Subcutaneous abdominal adipose tissue (tissue), 5 donors: ENCODE measurements around the gene PEMT.

Experiments
- H3K27ac ChIP-seq: one replicate; pipeline ENCODE4 v1.7.0; 2013; ENCODE audit warnings: low read depth, mild to moderate bottlenecking, inconsistent platforms, low read length, moderate library complexity
- H3K27me3 ChIP-seq, 5 donors: one replicate each; pipeline ENCODE4 v1.7.0; 2013; ENCODE audit warnings: low read length in 5 of 5, inconsistent platforms in 1 of 5; ENCODE audit not compliant: control insufficient read depth in 5 of 5, insufficient read depth in 4 of 5
- H3K36me3 ChIP-seq, 5 donors: one replicate each; pipeline ENCODE4 v1.7.0; 2013; ENCODE audit warnings: low read length in 5 of 5; ENCODE audit not compliant: control insufficient read depth in 5 of 5, insufficient read depth in 5 of 5
- H3K4me1 ChIP-seq, 5 donors: one replicate each; pipeline ENCODE4 v1.7.0; 2013; ENCODE audit warnings: low read length in 5 of 5, mild to moderate bottlenecking in 3 of 5, moderate library complexity in 1 of 5; ENCODE audit not compliant: control insufficient read depth in 5 of 5, insufficient read depth in 5 of 5
- H3K4me3 ChIP-seq, 5 donors: one replicate each; pipeline ENCODE4 v1.7.0; 2013; ENCODE audit warnings: low read length in 5 of 5, low read depth in 1 of 5
- H3K9ac ChIP-seq, 5 donors: one replicate each; pipeline ENCODE4 v1.7.0; 2013; ENCODE audit warnings: low read length in 5 of 5, mild to moderate bottlenecking in 4 of 5, moderate library complexity in 3 of 5
- H3K9me3 ChIP-seq, 5 donors: one replicate each; pipeline ENCODE4 v1.7.0; 2013; ENCODE audit warnings: low read length in 5 of 5; ENCODE audit not compliant: control insufficient read depth in 5 of 5
- donor health status: healthy.
- donor health status: healthy.
- donor health status: healthy.
- donor health status: healthy.
- donor health status: healthy.

Gene PEMT

GRCh38 chr17:17626840-17627239 lies 35.3 kb upstream of the PEMT start:
- Histone ChIP-seq H3K4me1 (peaks cover 0 to 6% (median 0%) of the 10 kb centered on the region in 5 donors), H3K27ac (no peak overlapping the region), H3K36me3 (no peaks in the 10 kb centered on the region), H3K9me3 (no peaks in the 10 kb centered on the region), H3K27me3 (peaks cover 0 to 4% (median 0%) of the 10 kb centered on the region in 5 donors), H3K9ac (no peak overlapping the region), H3K4me3 (no peak overlapping the region)

GRCh38 chr17:17626151-17626805 lies 34.8 kb upstream of the PEMT start:
- no peak overlapping the region for H3K27ac ChIP-seq
- H3K4me1 ChIP-seq: peaks cover 0 to 6% (median 0%) of the 10 kb centered on the region in 5 donors
- H3K27me3 ChIP-seq: peaks cover 0 to 4% (median 0%) of the 10 kb centered on the region in 5 donors
- no peak overlapping the region for H3K4me3 ChIP-seq
- H3K36me3 ChIP-seq: no peaks in the 10 kb centered on the region
- no peak overlapping the region for H3K9ac ChIP-seq
- H3K9me3 ChIP-seq: no peaks in the 10 kb centered on the region

GRCh38 chr17:17624741-17625140 lies 33.2 kb upstream of the PEMT start:
- no peak overlapping the region for H3K27ac ChIP-seq
- no peak overlapping the region for H3K4me3 ChIP-seq
- peaks cover 0 to 6% (median 0%) of the 10 kb centered on the region in 5 donors for H3K4me1 ChIP-seq
- H3K27me3 ChIP-seq: peaks cover 0 to 4% (median 0%) of the 10 kb centered on the region in 5 donors
- no peaks in the 10 kb centered on the region for H3K36me3 ChIP-seq
- no peak overlapping the region for H3K9ac ChIP-seq
- no peaks in the 10 kb centered on the region for H3K9me3 ChIP-seq

- H3K27ac ChIP-seq: no peak overlapping the region
- no peaks in the 10 kb centered on the region for H3K9me3 ChIP-seq
- peaks cover 0 to 6% (median 0%) of the 10 kb centered on the region in 5 donors for H3K4me1 ChIP-seq
- peaks cover 0 to 4% (median 0%) of the 10 kb centered on the region in 5 donors for H3K27me3 ChIP-seq
- no peak overlapping the region for H3K4me3 ChIP-seq
- no peaks in the 10 kb centered on the region for H3K36me3 ChIP-seq
- no peak overlapping the region for H3K9ac ChIP-seq
Observed at GRCh38 chr17:17623904-17624303, 32.4 kb upstream of the PEMT start.

GRCh38 chr17:17621254-17621653 lies 29.7 kb upstream of the PEMT start:
- Histone ChIP-seq H3K27me3 (no peaks in the 10 kb centered on the region), H3K27ac (no peak overlapping the region), H3K4me3 (no peak overlapping the region), H3K9ac (no peak overlapping the region), H3K4me1 (peaks cover 0 to 6% (median 0%) of the 10 kb centered on the region in 5 donors), H3K36me3 (no peaks in the 10 kb centered on the region), H3K9me3 (no peaks in the 10 kb centered on the region)

- Histone ChIP-seq H3K36me3 (no peaks in the 10 kb centered on the region), H3K9me3 (no peaks in the 10 kb centered on the region), H3K4me1 (peaks cover 0 to 15% (median 10%) of the 10 kb centered on the region in 5 donors), H3K4me3 (no peak overlapping the region), H3K27ac (no peak overlapping the region), H3K9ac (no peak overlapping the region), H3K27me3 (no peaks in the 10 kb centered on the region)
Observed at GRCh38 chr17:17613708-17614114, 22.2 kb upstream of the PEMT start.

- no peak overlapping the region for H3K9ac ChIP-seq
- H3K27ac ChIP-seq: no peak overlapping the region
Observed at GRCh38 chr17:17612085-17613022, 20.8 kb upstream of the PEMT start.

GRCh38 chr17:17609121-17609520 lies 17.6 kb upstream of the PEMT start:
- H3K4me3 ChIP-seq: no peak overlapping the region
- H3K4me1 ChIP-seq: peaks cover 7 to 24% (median 13%) of the 10 kb centered on the region in 5 donors
- H3K36me3 ChIP-seq: no peaks in the 10 kb centered on the region
- no peaks in the 10 kb centered on the region for H3K27me3 ChIP-seq
- no peak overlapping the region for H3K27ac ChIP-seq
- H3K9me3 ChIP-seq: no peaks in the 10 kb centered on the region
- no peak overlapping the region for H3K9ac ChIP-seq

More at GRCh38 chr17:17612085-17613022, 20.8 kb upstream of the PEMT start:
- Histone ChIP-seq H3K27me3 (no peaks in the 10 kb centered on the region), H3K36me3 (no peaks in the 10 kb centered on the region), H3K4me1 (peaks cover 0 to 15% (median 10%) of the 10 kb centered on the region in 5 donors), H3K4me3 (no peak overlapping the region), H3K9me3 (no peaks in the 10 kb centered on the region)

GRCh38 chr17:17606416-17607000 lies 15.0 kb upstream of the PEMT start:
- Histone ChIP-seq H3K4me1 (peaks cover 0 to 11% (median 9%) of the 10 kb centered on the region in 5 donors), H3K27me3 (no peaks in the 10 kb centered on the region), H3K36me3 (no peaks in the 10 kb centered on the region), H3K9ac (no peak overlapping the region), H3K27ac (no peak overlapping the region), H3K9me3 (no peaks in the 10 kb centered on the region), H3K4me3 (no peak overlapping the region)

GRCh38 chr17:17605729-17606088 lies 14.2 kb upstream of the PEMT start:
- Histone ChIP-seq H3K27ac (no peak overlapping the region), H3K4me1 (peaks cover 0 to 11% (median 9%) of the 10 kb centered on the region in 5 donors), H3K27me3 (no peaks in the 10 kb centered on the region), H3K36me3 (no peaks in the 10 kb centered on the region), H3K4me3 (no peak overlapping the region), H3K9me3 (no peaks in the 10 kb centered on the region), H3K9ac (no peak overlapping the region)
